Smooth muscle cell of the brain vasculature (primary cell): ENCODE measurements around the gene COL27A1.

Experiments used
- DNase-seq: peaks from one replicate; pipeline ENCODE4 v3.0.0-alpha.2; 2012; ENCODE audit warnings: low read depth, low spot score

Gene COL27A1

DNA sequence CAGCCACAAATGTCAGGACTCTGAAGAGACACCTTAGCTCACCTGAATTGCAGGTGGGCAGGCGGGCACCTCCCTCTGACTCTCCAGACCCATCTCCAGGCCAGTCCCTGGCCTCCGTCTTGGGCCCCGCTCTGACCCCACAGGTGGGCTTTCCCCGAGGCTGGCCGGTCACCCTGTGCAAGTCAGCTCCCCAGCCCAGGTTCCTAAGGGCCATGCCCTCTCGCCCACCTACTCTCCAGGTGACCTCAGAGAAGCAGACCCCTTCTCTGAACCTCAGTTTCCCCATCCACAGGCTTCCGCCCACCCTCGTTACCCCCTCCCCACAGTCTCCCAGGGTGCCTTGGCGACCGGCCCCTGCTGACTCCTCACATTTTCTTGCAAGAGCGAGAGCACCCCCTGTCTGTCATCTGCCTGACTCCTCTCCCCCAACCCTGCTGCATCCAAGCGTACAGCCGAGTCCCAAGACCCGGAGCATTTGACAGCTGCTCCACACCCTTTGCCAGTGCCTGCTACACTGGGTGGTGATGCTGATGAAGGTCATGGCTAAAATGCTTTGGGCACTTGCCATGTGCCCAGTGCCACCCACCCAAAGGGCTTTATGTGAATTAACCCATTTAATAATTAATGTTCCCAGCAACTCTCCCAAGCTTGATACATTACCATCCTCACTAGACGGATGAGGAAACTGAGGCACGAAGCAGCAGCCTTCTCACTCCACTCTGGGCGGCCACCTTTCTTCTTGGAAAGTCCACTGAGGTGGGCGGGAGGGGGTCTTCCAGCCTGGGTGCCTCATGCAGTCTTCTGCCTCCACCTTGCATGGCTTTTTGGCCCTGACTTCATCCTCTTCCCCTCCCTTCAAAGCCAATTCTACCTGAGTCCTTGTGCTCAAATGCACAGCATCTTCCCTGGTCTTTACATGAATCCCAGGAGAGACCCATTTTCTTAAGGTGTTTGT is 116.5 kb downstream of the COL27A1 start:
- DNase-seq, result no peak

- no peak for DNase-seq
Observed at GRCh38 chr9:114272739-114273431, 117.5 kb downstream of the COL27A1 start.

GRCh38 chr9:114273461-114273881 is 118.1 kb downstream of the COL27A1 start:
- no peak for DNase-seq

- no peak for DNase-seq
Observed at GRCh38 chr9:114274217-114274616, 118.9 kb downstream of the COL27A1 start.

- no peak for DNase-seq
Observed at GRCh38 chr9:114275246-114276004, 120.1 kb downstream of the COL27A1 start.

DNA sequence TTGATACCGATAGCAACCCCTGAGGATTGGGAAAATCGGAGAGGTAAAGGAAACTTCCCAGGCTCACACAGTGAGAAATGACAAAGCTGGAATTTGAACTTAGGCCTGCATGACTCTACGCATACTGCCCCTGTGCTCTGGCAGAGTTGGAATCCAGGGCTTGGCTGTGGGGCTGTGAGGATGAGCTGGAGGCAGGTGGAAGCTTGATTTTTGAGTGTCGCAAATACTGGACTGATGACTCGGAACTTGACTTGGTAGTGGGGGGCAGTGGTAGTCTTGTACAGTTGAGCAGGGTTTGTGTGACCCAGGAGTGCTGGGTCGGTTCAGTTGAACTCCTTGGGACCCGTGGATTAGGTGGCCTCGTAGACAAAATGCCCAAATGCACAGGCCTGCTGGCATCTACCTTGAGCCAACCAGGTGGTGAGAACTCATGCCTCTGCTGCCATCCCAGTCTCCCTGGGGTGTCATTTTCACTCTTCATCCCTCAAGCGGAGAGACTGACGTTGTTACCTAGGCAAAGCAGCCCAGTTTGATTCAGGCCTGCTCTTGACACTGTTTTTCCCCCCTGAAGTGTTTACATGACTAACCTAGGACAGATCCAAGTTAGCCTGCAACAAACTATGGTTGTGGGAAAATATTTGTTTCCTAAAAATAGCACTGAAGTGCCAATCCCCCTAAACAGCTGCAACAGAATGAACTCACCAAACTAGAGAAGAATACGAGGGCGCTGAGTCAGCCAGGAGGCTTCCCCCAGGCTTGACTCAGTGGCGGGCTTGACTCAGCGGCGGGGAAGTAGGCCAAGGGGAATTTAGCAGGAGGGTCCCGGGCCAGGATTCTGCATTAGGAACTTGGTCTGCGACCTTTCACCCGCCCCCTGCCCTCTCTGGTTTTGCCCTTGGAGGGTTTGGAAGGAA is 121.8 kb downstream of the COL27A1 start:
- DNase-seq, result peak; percentile 79

DNA sequence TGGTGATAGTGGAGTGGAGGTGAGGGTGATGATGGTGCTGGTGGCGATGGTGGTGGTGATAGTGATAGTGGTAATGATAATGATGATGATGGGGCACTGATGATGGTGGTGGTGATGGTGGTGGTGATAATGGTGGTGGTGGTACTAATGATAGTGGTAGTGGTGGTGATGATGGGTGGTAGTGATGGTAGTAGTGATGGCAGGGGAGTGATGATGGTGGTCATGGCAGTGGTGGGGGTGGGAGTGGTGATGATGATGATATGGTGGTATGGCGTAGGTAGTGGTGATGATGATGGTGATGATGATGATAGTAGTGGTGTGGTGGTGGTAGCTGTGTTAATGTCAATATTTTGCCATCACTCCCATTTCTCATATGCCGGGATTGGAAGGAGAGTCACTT is 123.0 kb downstream of the COL27A1 start:
- DNase-seq, result no peak

DNA sequence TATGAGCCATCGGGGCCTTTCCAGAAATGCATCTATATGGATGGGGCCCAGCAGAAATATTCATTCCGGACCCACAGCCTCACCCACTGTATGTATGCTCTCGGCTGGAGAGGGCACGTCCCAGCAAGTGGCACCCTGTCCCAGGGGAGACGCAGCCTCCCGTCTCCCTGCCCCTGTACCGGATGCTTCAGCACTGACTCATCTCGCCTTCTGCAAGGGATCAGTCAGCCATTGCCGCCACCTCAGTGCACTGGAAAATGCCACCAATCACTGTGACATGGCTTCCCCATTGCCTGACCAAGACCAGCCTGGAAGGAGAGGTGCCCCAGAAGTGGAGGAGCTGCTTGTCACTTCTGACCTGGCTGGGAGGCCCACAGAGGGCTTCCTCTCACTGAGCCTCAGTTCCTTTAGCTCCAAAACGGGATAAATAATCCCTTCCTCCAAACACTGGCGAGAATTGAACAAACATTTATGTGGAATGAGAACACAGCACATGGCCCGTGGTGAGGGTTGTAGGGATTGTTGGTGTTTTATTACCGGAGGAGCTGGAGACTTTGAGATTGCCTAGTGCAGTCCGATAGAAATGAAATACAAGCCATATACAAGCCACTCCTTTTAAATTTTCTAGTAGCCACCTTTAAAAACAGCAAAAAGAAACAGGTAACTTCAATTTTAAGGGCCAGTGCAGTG is 123.7 kb downstream of the COL27A1 start:
- DNase-seq, result no peak

DNA sequence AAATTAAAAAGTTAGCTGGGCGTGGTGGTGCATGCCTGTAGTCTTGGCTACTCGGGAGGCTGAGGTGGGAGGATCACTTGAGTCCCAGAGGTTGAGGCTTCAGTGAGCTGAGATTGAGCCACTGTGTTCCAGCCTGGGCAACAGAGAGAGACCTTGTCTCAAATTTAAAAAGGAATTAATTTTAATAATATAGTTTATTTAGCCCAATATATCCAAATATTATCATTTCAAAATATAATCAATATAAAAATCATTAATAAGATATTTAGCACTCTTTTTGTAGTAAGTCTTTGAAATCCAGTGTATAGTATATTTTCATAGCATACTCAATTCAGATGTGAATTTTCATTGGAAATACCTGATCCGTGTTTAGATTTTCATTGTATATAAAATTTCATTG is 124.4 kb downstream of the COL27A1 start:
- DNase-seq, result no peak

- no peak for DNase-seq
Observed at GRCh38 chr9:114280636-114281472, 125.5 kb downstream of the COL27A1 start.

DNA sequence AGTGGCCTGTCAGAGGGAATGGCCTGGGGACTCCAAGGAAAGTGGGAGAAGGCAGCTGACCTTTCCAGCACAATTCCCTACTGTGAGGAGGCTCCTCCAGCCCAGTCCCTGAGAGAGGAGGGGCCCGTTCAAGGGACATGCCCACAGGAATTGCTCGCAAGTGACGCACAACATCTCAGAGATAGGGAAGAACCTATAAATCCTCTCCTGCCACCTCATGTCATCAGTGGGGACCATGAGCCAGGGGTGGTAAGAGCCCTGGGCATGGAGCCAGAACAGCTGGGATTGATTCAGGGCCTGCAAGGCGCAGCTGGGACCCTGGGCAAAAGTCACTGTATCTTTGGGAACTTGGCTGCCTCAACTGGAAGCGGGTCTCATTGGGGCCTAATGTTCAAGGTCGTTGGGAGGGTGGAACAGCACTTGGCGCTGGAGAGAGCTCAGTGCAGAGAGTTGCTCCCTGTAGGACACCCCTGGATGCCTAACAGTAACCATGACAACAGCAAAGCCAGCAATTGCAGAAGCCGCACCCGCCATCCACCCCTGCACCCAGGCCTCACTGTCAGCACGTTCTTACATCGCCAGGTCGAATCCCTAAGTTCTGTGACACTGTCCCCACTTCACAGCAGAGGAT is 126.3 kb downstream of the COL27A1 start:
- DNase-seq, result no peak

DNA sequence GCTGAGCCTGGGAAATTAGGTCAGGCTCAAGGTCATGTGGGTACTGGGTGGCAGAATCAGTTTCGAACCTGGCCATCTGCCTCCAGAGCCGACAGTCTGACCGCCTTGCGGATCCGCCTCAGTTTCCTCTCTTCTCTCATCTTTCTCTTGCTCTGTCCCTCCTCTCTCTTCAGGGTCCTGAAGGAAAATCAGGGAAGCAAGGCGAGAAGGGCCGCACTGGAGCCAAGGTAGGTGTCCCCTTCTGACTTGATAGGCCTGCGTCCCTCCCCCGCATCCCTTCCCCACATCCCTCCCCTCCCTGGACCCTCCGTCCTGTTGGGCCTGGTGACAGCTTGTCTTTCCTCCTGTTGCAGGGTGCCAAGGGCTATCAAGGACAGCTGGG is 126.8 kb downstream of the COL27A1 start:
- no peak for DNase-seq

DNA sequence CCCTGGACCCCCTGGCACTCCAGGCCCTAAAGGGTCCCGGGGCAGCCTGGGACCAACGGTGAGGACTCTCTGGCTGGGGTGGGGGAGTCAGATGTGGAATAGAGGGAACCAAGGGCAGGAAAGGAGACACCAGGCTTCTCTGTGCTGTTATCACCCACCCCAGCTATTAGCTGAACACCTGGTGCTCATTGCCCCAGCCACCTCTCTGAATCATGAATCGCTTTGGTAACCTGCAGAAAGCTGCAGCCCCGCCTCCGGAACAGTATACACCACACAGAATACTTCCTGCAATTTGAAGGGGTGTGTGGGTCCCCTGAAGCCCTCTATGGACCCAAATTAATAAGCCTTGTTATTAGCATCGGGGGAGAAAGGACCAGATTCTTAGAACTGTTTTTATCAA is 127.2 kb downstream of the COL27A1 start:
- DNase-seq, result no peak

GRCh38 chr9:114282926-114283325 is 127.6 kb downstream of the COL27A1 start:
- no peak for DNase-seq

GRCh38 chr9:114283551-114284111 is 128.3 kb downstream of the COL27A1 start:
- no peak for DNase-seq

DNA sequence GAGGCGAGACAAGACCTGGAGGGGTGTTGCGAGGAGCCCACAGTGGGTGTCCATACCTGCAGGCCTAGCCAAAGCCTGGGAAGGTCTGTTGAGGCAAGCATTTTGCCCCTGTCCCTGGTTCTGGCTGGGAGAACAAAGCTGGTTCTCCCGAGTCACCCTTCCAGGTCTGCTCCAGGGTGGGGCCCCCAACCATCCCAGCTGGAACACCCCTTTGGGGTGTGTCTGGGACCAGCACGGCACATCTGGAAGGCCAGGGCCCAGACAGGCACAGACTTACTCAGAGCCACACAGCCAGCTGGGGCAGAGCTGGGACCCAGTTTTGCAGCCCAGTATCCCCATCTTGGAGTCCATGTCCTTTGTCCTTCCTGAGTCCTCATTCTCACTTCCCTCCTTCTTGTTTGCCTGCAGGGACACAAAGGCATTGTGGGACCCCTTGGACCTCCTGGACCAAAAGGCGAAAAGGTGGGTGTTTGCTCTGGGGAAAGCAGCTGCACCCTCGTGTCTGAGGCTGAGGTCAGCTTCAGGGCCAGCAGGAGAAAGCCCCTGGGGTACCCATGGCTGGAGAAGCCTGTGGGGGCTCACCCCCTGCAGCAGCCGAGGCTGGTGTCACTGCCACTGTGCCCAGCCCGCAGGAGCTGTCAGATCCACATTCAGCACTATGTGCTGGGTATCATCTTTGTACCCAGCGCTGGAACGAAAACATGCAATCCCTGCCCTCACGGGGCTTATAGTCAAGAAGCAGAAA is 129.2 kb downstream of the COL27A1 start:
- no peak for DNase-seq

DNA sequence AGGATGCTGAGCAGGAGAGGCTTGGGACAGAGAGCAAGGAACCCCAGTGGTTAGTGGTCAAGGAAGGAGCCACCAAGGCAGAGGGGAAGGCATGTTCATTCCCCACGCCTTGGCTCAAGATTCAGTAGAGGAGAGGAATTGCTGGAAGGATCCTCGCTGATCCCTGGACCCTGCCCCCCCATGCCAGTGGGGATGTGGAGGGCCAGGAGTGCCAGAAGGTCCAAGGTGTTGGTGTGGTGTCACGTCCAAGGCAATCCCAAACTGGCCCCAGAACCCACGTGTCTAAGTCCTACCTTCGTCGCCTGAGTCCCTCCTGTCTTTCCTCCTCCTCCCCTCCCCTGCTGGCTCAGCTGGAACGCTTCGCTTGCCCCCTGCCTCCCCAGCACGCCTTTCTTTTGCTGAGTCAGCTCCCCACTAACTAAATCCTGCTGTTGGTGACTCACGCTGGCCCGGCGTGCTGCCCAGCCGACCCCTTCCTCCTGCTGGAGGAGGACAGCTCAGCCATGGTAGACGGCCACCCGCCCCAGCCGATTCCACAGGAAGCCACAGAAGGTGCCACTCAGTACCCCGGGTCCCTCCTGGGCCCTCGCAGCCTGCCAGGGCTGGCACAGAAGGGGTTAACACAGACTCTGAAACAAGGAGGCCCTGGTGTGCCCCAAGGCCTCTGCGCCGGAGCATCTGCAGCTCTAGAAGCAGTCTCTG is 130.0 kb downstream of the COL27A1 start:
- DNase-seq, result peak; percentile 92
